Activated B cell treated with CpG ODN at 0.5 μM for 24 hours (primary cell): ENCODE measurements around the gene CEBPZ. TPM values are rescaled to one million over a fixed set of nuclear protein-coding genes. Genes with fewer than 3 reads are reported as not detected.
A peak's percentile ranks its signal among the peaks of the same experiment; 100 is the strongest.

Source experiments
- ATAC-seq: fragments of 200-7000 bp; cut with Tn5 transposase; one replicate; pipeline ENCODE4 v1.10.0; 2021; ENCODE audit warnings: low read depth, mild to moderate bottlenecking, moderate library complexity
- CTCF ChIA-PET: fragments of 350-600 bp; sonication (Branson Sonifier 250); formaldehyde crosslinking; loops from one replicate; lab custom pipeline; 2021; ENCODE audit warnings: antibody characterized with exemption; lab: Charles Lee
- POLR2A ChIA-PET: fragments of 350-600 bp; sonication (Branson Sonifier 250); formaldehyde crosslinking; loops from one replicate; lab custom pipeline; 2021; ENCODE audit warnings: antibody characterized with exemption; lab: Charles Lee
- DNase-seq: peaks from one replicate; pipeline ENCODE4 v3.0.0; 2022
- H3K27ac Mint-ChIP-seq: one replicate; pipeline ENCODE4 v1.8.0; 2020; ENCODE audit warnings: mixed read lengths
- H3K27me3 Mint-ChIP-seq: one replicate; pipeline ENCODE4 v1.8.0; 2021; ENCODE audit warnings: mixed read lengths
- H3K36me3 Mint-ChIP-seq: one replicate; pipeline ENCODE4 v1.8.0; 2021; ENCODE audit warnings: low read depth, mixed read lengths
- H3K4me1 Mint-ChIP-seq: one replicate; pipeline ENCODE4 v1.8.0; 2021; ENCODE audit warnings: mixed read lengths
- H3K4me3 Mint-ChIP-seq: one replicate; pipeline ENCODE4 v1.8.0; 2020; ENCODE audit warnings: mild to moderate bottlenecking, mixed read lengths
- H3K9me3 Mint-ChIP-seq: one replicate; pipeline ENCODE4 v1.8.0; 2020; ENCODE audit warnings: mixed read lengths
- CTCF ChIP-seq: fragments of 200-600 bp; IDR thresholded peaks from one replicate; pipeline ENCODE4 v1.8.0; 2022; ENCODE audit warnings: antibody characterized with exemption, mild to moderate bottlenecking
- intact Hi-C: fragments of 100-400 bp; cut with micrococcal nuclease; formaldehyde crosslinking; loops from one replicate; pipeline ENCODE4 v1.15.1; 2024
- total RNA-seq: library from RNA; stranded (reverse); gene quantifications from 2 replicates; pipeline ENCODE4 v1.2.3, GENCODE V29; 2022

Gene CEBPZ
- total RNA-seq, 1 donor from 2014 or later: 55.2 TPM

GRCh38 chr2:37180640-37181039 lies 50.8 kb downstream of the CEBPZ start:
- H3K36me3 Mint-ChIP-seq: no peaks in the 10 kb centered on the region
- H3K27ac Mint-ChIP-seq: no peak overlapping the region
- intact Hi-C loops: no loop called here
- CTCF ChIA-PET: interaction anchor here (1.1 kb wide), 1 partner anchor 215 kb away, joined by 3 read pairs; no protein-coding TSS in a partner anchor
- ATAC-seq (no peak), DNase-seq (no peak)
- no peaks in the 10 kb centered on the region for H3K4me1 Mint-ChIP-seq
- peaks cover 2% of the 10 kb centered on the region for H3K27me3 Mint-ChIP-seq
- no peak overlapping the region for H3K4me3 Mint-ChIP-seq
- no peak for TF ChIP-seq CTCF
- no peaks in the 10 kb centered on the region for H3K9me3 Mint-ChIP-seq
- POLR2A ChIA-PET: no interaction called here

GRCh38 chr2:37180006-37180639 lies 51.3 kb downstream of the CEBPZ start:
- Mint-ChIP-seq H3K27me3 (peaks cover 2% of the 10 kb centered on the region), H3K9me3 (no peaks in the 10 kb centered on the region), H3K36me3 (no peaks in the 10 kb centered on the region), H3K4me3 (no peak overlapping the region), H3K4me1 (no peaks in the 10 kb centered on the region), H3K27ac (no peak overlapping the region)
- no peak for TF ChIP-seq CTCF
- DNase-seq: no peak
- POLR2A ChIA-PET: no interaction called here
- no peak for ATAC-seq
- intact Hi-C loops: no loop called here
- CTCF ChIA-PET: interaction anchor here (1.1 kb wide), 1 partner anchor 216 kb away, joined by 3 read pairs; no protein-coding TSS in a partner anchor

- Mint-ChIP-seq H3K4me1 (no peaks in the 10 kb centered on the region), H3K9me3 (no peaks in the 10 kb centered on the region), H3K4me3 (no peak overlapping the region), H3K27ac (no peak overlapping the region), H3K27me3 (no peaks in the 10 kb centered on the region), H3K36me3 (no peaks in the 10 kb centered on the region)
- no peak for DNase-seq
- intact Hi-C loops: no loop called here
- no peak for TF ChIP-seq CTCF
- ChIA-PET POLR2A (no interaction called here), CTCF (no interaction called here)
- no peak for ATAC-seq
These were observed 57.7 kb downstream of the CEBPZ start for GRCh38 chr2:37173741-37174140.

- intact Hi-C loops: no loop called here
- H3K27me3 Mint-ChIP-seq: no peaks in the 10 kb centered on the region
- H3K9me3 Mint-ChIP-seq: no peaks in the 10 kb centered on the region
- ATAC-seq: no peak
- H3K4me3 Mint-ChIP-seq: no peak overlapping the region
- no peaks in the 10 kb centered on the region for H3K4me1 Mint-ChIP-seq
- no peak overlapping the region for H3K27ac Mint-ChIP-seq
- no peaks in the 10 kb centered on the region for H3K36me3 Mint-ChIP-seq
- no peak for DNase-seq
- POLR2A ChIA-PET: no interaction called here
- TF ChIP-seq CTCF: no peak
- CTCF ChIA-PET: no interaction called here
These were observed 59.8 kb downstream of the CEBPZ start for GRCh38 chr2:37171624-37171950.

- no peak for TF ChIP-seq CTCF
- Mint-ChIP-seq H3K27me3 (no peaks in the 10 kb centered on the region), H3K9me3 (peaks cover 10% of the 10 kb centered on the region), H3K4me3 (no peak overlapping the region), H3K27ac (no peak overlapping the region), H3K36me3 (no peaks in the 10 kb centered on the region), H3K4me1 (no peaks in the 10 kb centered on the region)
- DNase-seq: no peak
- POLR2A ChIA-PET: interaction anchor here (0.6 kb wide), 1 partner anchor 90 kb away, joined by 3 read pairs; no protein-coding TSS in a partner anchor
- intact Hi-C loops: loop anchor here (1.0 to 5.0 kb wide), 5 partner anchors 63 to 1106 kb away; partner anchors contain the start of genes CEBPZ and NDUFAF7
- peak; percentile 86 for ATAC-seq
- CTCF ChIA-PET: interaction anchor here (0.8 to 3.7 kb wide), 6 partner anchors 12 to 708 kb away, joined by 3 to 23 read pairs (median 5); partner anchors contain the start of gene EIF2AK2
These were observed 63.0 kb downstream of the CEBPZ start for GRCh38 chr2:37168217-37168981.
